HUES48 (cell line): ENCODE measurements around the gene HOXA2.

Experiments
- H3K27ac ChIP-seq: one replicate; pipeline ENCODE4 v1.7.0; 2013; ENCODE audit warnings: low read depth, low read length, inconsistent platforms
- H3K27me3 ChIP-seq: 2 replicates; pipeline ENCODE4 v1.6.1; 2013; ENCODE audit warnings: mild to moderate bottlenecking, low read length; ENCODE audit not compliant: control insufficient read depth, insufficient read depth
- H3K36me3 ChIP-seq: 2 replicates; pipeline ENCODE4 v1.6.1; 2013; ENCODE audit warnings: low read length; ENCODE audit not compliant: control insufficient read depth, insufficient read depth
- H3K4me1 ChIP-seq: 2 replicates; pipeline ENCODE4 v1.6.1; 2013; ENCODE audit warnings: mild to moderate bottlenecking, low read length; ENCODE audit not compliant: control insufficient read depth, insufficient read depth
- H3K4me3 ChIP-seq: 2 replicates; pipeline ENCODE4 v1.5.1; 2013; ENCODE audit warnings: mild to moderate bottlenecking, low read depth, low read length
- H3K9ac ChIP-seq: 2 replicates; pipeline ENCODE4 v1.6.1; 2013; ENCODE audit warnings: mild to moderate bottlenecking, low read depth, low read length, moderate library complexity
- H3K9me3 ChIP-seq: 2 replicates; pipeline ENCODE4 v1.6.1; 2013; ENCODE audit warnings: low read length; ENCODE audit not compliant: control insufficient read depth, insufficient read depth

Gene HOXA2

DNA sequence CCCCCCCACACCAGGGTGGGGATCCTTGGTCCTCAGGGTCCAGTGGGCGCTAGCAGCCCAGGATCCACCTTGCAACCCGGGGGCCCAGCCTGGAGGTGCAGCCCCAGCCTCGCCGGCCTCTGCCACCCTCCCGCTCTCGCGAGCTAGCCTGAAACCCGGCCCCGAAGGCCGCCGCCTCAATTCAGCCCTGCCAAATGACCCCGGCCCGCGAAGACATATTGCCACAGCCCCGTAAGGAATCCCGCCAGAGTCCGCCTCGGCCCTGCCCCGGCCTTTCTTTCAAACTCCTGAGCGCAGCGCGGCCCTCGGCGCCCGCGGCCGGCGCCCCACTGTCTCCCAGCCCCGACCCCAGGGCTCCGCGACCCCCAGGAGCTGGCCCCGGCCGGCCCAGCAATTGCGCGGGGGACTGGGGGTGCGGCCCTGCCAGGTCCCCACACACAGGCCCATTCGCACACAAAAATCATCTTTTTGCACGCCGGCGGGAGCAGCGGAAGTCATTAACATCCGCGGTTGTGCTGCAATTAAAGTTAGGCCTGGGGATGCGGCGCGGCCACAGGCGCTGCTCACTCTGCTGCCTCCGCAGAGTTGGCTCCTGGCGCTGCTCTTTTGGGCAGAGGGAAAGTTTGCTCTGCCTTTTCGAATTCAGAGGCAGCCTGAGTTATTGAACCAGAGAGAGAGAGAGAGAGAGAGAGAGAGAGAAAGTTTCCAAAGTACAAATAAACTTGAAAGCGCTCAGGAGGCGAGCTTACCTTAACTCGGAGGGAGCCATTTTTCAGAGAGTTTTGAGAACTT is 37.0 kb upstream of the HOXA2 start:
- H3K9me3 ChIP-seq: no peaks in the 10 kb centered on the region
- no peak overlapping the region for H3K27ac ChIP-seq
- peaks cover 100% of the 10 kb centered on the region for H3K27me3 ChIP-seq
- H3K9ac ChIP-seq: no peak overlapping the region
- H3K4me1 ChIP-seq: 0 out of 2 replicates have a peak, but pooled peaks cover 4% of the 10 kb centered on the region
- no peaks in the 10 kb centered on the region for H3K36me3 ChIP-seq
- H3K4me3 ChIP-seq: no peak overlapping the region; the same call in 1 of the 2 replicates

DNA sequence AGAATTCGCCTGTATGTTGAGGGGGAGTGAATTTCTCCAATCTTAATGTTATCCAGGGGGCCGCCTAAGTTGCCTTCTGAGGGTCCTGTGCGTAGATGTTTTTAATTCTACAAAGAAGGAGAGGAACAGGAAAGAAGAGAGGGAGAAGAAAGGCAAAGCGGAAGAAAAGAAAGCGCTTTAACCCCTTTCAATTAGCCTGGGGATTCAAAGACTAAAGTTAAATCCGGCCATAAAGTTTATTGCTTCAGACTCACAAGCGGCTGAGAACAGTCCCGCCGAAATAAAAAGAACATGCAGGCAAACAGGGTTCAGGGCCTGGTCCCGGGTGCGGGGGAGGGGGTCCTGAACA is 36.5 kb upstream of the HOXA2 start:
- no peak overlapping the region for H3K4me3 ChIP-seq
- H3K27ac ChIP-seq: no peak overlapping the region
- peaks cover 100% of the 10 kb centered on the region for H3K27me3 ChIP-seq
- no peaks in the 10 kb centered on the region for H3K9me3 ChIP-seq
- no peak overlapping the region for H3K9ac ChIP-seq
- H3K4me1 ChIP-seq: 0 out of 2 replicates have a peak, but pooled peaks cover 4% of the 10 kb centered on the region
- no peaks in the 10 kb centered on the region for H3K36me3 ChIP-seq

DNA sequence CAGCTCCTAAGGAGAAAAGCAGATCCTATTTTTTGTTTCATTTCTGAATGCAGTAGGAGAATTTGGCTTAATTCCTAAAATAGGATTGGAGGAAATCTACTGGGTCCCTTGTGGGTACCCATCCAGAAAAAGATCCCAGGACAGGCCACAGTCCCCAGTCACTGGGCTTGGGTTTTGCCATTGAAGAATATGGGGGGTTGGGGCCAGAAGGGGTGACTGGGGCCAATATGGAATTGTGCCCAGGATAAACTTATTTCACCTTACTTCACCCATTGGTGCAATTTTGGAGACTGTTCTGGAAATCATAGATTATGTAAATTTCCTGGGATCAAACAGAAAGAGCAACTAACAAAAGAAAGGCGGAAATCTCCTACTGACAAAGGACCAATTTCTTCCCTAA is 36.0 kb upstream of the HOXA2 start:
- Histone ChIP-seq H3K27me3 (peaks cover 100% of the 10 kb centered on the region), H3K36me3 (no peaks in the 10 kb centered on the region), H3K9me3 (no peaks in the 10 kb centered on the region), H3K9ac (no peak overlapping the region), H3K4me3 (no peak overlapping the region), H3K27ac (no peak overlapping the region), H3K4me1 (0 out of 2 replicates have a peak, but pooled peaks cover 3% of the 10 kb centered on the region)

DNA sequence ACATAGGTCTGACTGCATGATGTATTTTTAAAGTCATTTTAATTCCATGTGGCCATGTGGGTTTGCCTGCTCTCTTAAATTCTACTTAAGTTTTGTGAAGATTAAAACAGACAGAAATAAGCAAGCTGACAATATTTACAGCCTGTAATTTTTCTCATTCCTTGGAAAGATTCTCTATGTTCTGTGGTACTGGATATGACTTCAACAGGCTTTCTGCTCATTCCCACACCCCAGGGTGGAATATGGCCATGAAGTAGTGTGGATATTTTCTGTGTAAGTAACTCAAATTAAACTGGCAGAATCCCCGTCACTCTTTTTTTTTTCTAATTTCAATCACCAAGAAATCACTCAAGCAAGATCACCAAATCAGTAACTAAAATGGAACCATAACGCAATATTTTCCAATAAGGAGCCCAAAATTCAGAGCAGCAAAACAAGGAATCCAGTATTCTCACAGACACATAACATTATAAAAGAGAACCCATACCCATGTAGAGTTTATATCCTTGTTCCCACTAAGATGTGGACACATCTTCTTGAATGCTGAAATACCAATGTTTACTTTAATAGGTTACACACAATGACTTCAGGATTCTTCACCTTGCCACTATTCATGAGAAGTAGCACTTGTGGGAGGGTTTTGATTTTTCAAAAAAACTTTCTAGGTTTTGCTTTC is 35.3 kb upstream of the HOXA2 start:
- Histone ChIP-seq H3K27me3 (peaks cover 100% of the 10 kb centered on the region), H3K27ac (no peak overlapping the region), H3K4me1 (no peaks in the 10 kb centered on the region), H3K9me3 (no peaks in the 10 kb centered on the region), H3K4me3 (no peak overlapping the region), H3K36me3 (no peaks in the 10 kb centered on the region), H3K9ac (no peak overlapping the region)

DNA sequence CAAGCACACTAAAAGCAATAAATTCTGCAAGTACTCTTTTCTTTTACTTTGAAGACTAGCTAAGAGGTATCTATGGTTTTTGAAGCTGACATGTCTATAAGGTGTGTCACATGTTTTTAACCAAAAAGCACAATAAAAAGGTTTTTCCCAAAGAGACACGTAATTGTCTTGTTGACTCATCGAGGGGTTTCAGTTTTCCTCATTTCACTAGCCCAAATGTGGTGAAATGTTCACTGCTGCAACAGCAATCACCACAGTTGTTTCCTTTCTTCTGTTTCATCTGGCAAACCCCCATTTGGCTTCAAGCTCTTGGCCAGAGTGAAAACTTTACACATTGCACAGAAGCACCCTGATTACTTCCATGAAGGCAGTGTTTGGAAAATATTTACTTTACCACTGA is 31.9 kb upstream of the HOXA2 start:
- peaks cover 100% of the 10 kb centered on the region for H3K27me3 ChIP-seq
- no peaks in the 10 kb centered on the region for H3K9me3 ChIP-seq
- no peak overlapping the region for H3K9ac ChIP-seq
- H3K4me3 ChIP-seq: no peak overlapping the region
- H3K27ac ChIP-seq: no peak overlapping the region
- H3K36me3 ChIP-seq: no peaks in the 10 kb centered on the region
- H3K4me1 ChIP-seq: no peaks in the 10 kb centered on the region

DNA sequence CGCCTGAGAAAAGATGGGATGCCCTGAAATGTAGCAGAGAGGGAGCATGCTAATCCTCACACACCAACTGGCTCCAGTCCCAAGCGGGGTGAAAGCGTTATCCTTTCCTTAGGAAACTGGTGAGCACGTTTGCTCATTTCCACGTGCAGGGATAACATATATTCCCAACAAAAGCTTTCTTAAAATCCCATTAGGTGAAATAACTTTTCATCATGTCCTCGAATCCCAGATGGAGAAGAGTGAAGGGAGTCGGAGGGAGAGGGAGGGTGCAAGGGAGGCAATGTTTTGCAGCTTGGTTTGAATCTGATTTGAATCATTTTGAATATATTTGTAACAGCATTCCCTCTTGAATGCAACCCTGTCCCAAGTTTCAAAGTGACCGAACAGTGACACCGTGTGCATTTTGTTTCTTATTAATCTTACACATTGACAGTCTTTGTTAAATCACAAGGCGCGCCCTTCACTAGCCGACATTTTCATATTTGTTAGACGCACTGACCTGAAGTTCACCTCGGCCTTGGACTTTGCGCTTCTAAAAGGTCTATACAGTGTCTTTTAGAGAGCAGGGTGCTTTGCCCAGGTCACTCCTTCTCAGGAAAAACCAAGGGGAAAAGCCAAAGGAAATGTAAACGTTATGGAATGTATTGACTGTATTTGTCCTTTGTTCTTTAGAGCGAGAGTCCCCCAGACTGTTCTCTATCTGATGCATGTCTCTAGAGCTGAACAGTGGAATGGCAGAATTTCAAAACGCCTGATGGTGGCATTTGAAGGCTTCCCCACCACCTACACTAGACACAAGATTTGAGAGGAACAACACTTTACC is 31.1 kb upstream of the HOXA2 start:
- no peaks in the 10 kb centered on the region for H3K4me1 ChIP-seq
- H3K9ac ChIP-seq: no peak overlapping the region
- H3K27me3 ChIP-seq: peaks cover 100% of the 10 kb centered on the region
- no peaks in the 10 kb centered on the region for H3K9me3 ChIP-seq
- no peaks in the 10 kb centered on the region for H3K36me3 ChIP-seq
- H3K27ac ChIP-seq: no peak overlapping the region
- no peak overlapping the region for H3K4me3 ChIP-seq

DNA sequence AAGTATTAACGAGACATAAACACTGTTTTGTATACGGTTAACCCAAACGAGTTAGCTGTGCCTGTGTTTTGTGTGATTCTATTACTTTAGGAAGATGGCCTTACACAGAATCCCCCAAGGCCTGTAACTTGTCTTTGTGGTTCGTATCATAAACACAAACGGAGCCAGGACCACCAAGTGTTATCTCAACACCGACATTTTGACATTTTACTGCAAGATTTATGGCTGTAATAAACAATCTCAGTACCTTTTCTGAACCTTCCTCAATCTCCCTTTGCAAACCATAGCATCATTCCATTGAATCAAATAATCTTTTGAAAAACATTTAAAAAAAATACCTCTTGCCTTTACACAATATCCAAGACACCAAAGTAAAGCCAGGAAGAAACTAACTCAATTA is 30.5 kb upstream of the HOXA2 start:
- Histone ChIP-seq H3K9me3 (no peaks in the 10 kb centered on the region), H3K4me3 (no peak overlapping the region), H3K4me1 (no peaks in the 10 kb centered on the region), H3K27me3 (peaks cover 100% of the 10 kb centered on the region), H3K27ac (no peak overlapping the region), H3K36me3 (no peaks in the 10 kb centered on the region), H3K9ac (no peak overlapping the region)

DNA sequence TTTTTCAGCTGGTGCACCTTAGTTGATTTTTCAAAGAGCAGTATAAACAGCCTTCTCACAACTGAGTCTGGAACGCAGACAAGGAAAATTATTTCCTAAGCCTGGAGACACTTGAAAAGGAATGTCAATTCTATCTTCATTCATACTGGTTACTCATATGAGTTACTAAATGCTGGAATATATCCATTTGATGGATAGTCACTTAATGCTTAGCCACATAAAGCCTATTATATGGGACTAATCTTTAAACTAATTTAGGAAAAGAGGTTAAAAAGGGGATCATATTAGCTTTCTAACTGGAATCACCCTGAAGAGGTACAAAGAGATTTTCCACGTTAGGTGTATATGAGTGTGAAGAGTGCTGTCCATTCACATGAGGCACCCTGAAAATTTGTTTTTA is 29.7 kb upstream of the HOXA2 start:
- no peak overlapping the region for H3K4me3 ChIP-seq
- no peak overlapping the region for H3K27ac ChIP-seq
- H3K36me3 ChIP-seq: no peaks in the 10 kb centered on the region
- no peaks in the 10 kb centered on the region for H3K4me1 ChIP-seq
- H3K9ac ChIP-seq: no peak overlapping the region
- no peaks in the 10 kb centered on the region for H3K9me3 ChIP-seq
- peaks cover 100% of the 10 kb centered on the region for H3K27me3 ChIP-seq

DNA sequence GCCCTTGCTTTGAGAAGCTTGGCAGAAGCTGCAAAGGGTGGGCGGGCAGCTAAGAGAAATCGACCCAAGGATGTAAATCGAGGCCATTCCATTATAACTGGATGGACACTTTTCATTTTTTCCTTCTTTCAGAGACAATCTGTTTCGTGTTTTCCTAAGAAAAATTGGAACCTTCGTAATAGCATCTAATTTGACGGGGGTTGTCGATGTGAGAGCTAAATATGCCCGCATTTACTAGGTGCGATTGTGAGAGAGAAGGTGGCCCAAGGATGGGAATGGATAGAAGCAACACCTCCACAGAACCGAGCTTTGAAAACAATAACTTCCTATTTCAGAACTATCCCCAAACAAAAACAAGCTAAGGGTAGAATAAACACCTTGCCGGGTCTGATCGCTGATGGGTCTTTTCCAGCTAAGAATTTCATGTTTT is 28.9 kb upstream of the HOXA2 start:
- Histone ChIP-seq H3K36me3 (no peaks in the 10 kb centered on the region), H3K9me3 (no peaks in the 10 kb centered on the region), H3K4me3 (peak overlapping the region; percentile 63; the same call in 1 of the 2 replicates), H3K4me1 (no peaks in the 10 kb centered on the region), H3K27me3 (peaks cover 100% of the 10 kb centered on the region), H3K9ac (no peak overlapping the region), H3K27ac (no peak overlapping the region)

DNA sequence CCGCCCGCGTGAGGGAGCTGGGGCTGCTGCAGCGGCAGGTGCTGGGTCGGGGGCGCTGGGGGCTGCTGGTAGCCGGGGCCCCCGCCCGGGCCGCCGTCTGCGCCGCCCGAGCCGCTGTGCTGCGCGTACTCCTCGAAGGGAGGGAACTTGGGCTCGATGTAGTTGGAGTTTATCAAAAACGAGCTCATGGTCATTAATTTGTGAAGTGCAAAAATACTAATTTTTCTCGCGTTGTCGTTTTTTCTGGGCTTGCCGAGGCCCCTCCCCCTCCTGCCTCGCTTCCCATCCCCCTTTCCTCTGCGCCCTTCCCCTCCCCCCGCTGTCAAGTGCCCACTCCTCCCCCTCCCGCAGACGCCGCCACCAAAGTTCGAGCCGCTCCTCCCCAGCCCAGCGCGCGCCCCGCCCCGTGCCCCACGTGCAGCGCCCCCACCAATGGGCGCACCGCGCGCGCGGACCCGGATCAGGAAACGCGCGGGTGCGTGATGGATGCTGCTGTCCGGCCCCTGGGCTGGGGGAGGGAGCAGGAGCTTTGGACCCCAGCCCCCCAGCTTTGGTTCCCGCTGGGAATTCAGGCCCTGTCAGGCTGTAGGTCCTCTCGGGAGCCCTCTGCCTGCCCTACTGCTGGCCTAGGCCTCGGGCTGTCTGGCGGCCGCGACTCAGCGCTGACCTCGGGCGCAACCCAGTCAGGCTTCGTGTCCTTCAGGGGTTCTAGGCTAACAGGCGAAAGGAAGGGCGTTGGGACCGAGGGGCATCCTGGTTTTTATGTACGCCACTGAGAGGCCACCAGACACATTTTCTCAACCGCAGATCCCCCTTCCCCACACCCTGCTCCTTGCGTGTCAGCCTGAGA is 28.3 kb upstream of the HOXA2 start, which contains the start of gene HOXA4:
Gene HOXA4 (minus strand): TSS at position 218 of the 850 bp plus-strand sequence. CDS start 24 bp downstream, at position 194.
- Histone ChIP-seq H3K36me3 (no peaks in the 10 kb centered on the region), H3K27ac (no peak within 1 kb of the TSS), H3K9me3 (no peaks in the 10 kb centered on the region), H3K4me3 (peak within 1 kb of the TSS; percentile 63; the same call in 1 of the 2 replicates), H3K27me3 (peaks cover 100% of the 10 kb centered on the region), H3K9ac (no peak within 1 kb of the TSS), H3K4me1 (no peaks in the 10 kb centered on the region)
